Esophagus squamous epithelium (tissue), 4 donors: ENCODE results near the gene PLEKHG2.

Experiments
- CTCF ChIP-seq, 6 experiments: fragments of 450-650 bp in 4 of 6; fragments of 200-600 bp in 2 of 6; sonication (generic) in 2 of 6; IDR thresholded peaks; one replicate each; pipeline ENCODE4 v1.5.1; 2016 to 2019; ENCODE audit warnings: antibody characterized with exemption in 6 of 6, mild to moderate bottlenecking in 4 of 6, moderate library complexity in 4 of 6
- POLR2A ChIP-seq, 4 donors: fragments of 450-650 bp; IDR thresholded peaks; one replicate each; pipeline ENCODE4 v1.6.1; 2017; ENCODE audit warnings: antibody characterized with exemption in 4 of 4, mild to moderate bottlenecking in 4 of 4, moderate library complexity in 3 of 4

- TF ChIP-seq CTCF (IDR thresholded peaks at IDR 0.05) (no peak), POLR2A (IDR thresholded peaks at IDR 0.05) (no peak)
These were observed 39.5 kb upstream of the PLEKHG2 start for GRCh38 chr19:39372941-39373340.
